HepG2 (cell line): ENCODE measurements around the gene GK. TPM values are rescaled to one million over a fixed set of nuclear protein-coding genes. Genes with fewer than 3 reads are reported as not detected.

ENCODE experiments used
- AHR ChIP-seq: IDR thresholded peaks from 2 replicates; pipeline ENCODE4 v1.6.1; 2018; ENCODE audit warnings: missing genetic modification reagents, missing compliant biosample characterization
- BORCS8-MEF2B ChIP-seq: sonication (generic); formaldehyde crosslinking; IDR thresholded peaks from 2 replicates; pipeline ENCODE4 v1.8.0; 2022; ENCODE audit warnings: mild to moderate bottlenecking, missing genetic modification reagents
- DMAP1 ChIP-seq: IDR thresholded peaks from 2 replicates; pipeline ENCODE4 v1.6.1; 2016
- NBN ChIP-seq: fragments of 450-650 bp; conservative IDR thresholded peaks from 2 replicates; pipeline ENCODE4 v1.6.1; 2017
- NR3C1 ChIP-seq: sonication (generic); formaldehyde crosslinking; IDR thresholded peaks from 2 replicates; pipeline ENCODE4 v1.4.0; 2020; ENCODE audit warnings: missing genetic modification reagents
- ZBTB38 ChIP-seq: sonication (generic); formaldehyde crosslinking; IDR thresholded peaks from 2 replicates; pipeline ENCODE4 v1.5.1; 2020; ENCODE audit warnings: mild to moderate bottlenecking, missing genetic modification reagents
- ZIK1 ChIP-seq: sonication (generic); formaldehyde crosslinking; IDR thresholded peaks from 2 replicates; pipeline ENCODE4 v1.5.0; 2020; ENCODE audit warnings: mild to moderate bottlenecking, low read depth, missing genetic modification reagents, borderline replicate concordance
- ZMYM2 ChIP-seq: sonication (generic); formaldehyde crosslinking; IDR thresholded peaks from 2 replicates; pipeline ENCODE4 v1.8.0; 2022; ENCODE audit warnings: mild to moderate bottlenecking, missing genetic modification reagents
- ZNF749 ChIP-seq: sonication (generic); formaldehyde crosslinking; IDR thresholded peaks from 2 replicates; pipeline ENCODE4 v1.8.0; 2022; ENCODE audit warnings: mild to moderate bottlenecking, missing genetic modification reagents, moderate library complexity, borderline replicate concordance
- ZNF782 ChIP-seq: sonication (generic); formaldehyde crosslinking; IDR thresholded peaks from 2 replicates; pipeline ENCODE4 v1.4.0; 2020; ENCODE audit warnings: missing genetic modification reagents, mild to moderate bottlenecking, borderline replicate concordance
- polyA plus RNA-seq, 8 experiments: library from polyadenylated mRNA; depleted of rRNA in 3 of 8; stranded (reverse) in 7 of 8; unstranded in 1 of 8; fragments of >200 nt; fragmentation: Illumina TruSeq in 4 of 8; extraction: Trizol in 4 of 8; gene quantifications; 2 replicates each; pipeline versions ENCODE4 v1.2.1 to v1.2.3, GENCODE V29; 2011 to 2016; ENCODE audit warnings: low read depth in 4 of 8, missing spikeins in 1 of 8, mixed read lengths in 1 of 8; ENCODE audit not compliant: insufficient read depth in 1 of 8
- total RNA-seq, 5 experiments: library from RNA; depleted of rRNA; stranded (reverse); fragments of >200 nt; fragmentation: Illumina TruSeq; extraction: Trizol; gene quantifications; 2 replicates each; pipeline ENCODE4 v1.2.3, GENCODE V29; 2016; ENCODE audit warnings: low read depth in 1 of 5
- TF ChIP-seq, protein P1 (sequence below), 2 experiments: sonication (generic) in 1 of 2; formaldehyde crosslinking in 1 of 2; IDR thresholded peaks; 2 replicates each; pipeline versions ENCODE4 v1.6.1 to v1.9.0; 2014 to 2022; ENCODE audit warnings: antibody characterized with exemption in 1 of 2, borderline replicate concordance in 1 of 2, inconsistent platforms in 1 of 2, low read depth in 1 of 2, missing genetic modification reagents in 1 of 2
- TF ChIP-seq, protein P2 (sequence below): IDR thresholded peaks from 2 replicates; pipeline ENCODE4 v1.6.1; 2016; ENCODE audit warnings: missing genetic modification reagents, missing compliant biosample characterization
- TF ChIP-seq, protein P3 (sequence below): sonication (generic); formaldehyde crosslinking; IDR thresholded peaks from 2 replicates; pipeline ENCODE4 v1.4.0; 2020; ENCODE audit warnings: missing genetic modification reagents
- TF ChIP-seq, protein P4 (sequence below): sonication (generic); formaldehyde crosslinking; IDR thresholded peaks from 2 replicates; pipeline ENCODE4 v1.4.0; 2020; ENCODE audit warnings: missing genetic modification reagents, mild to moderate bottlenecking, borderline replicate concordance

GK gene
- total and polyA plus RNA-seq, 2 of the 13 experiments (the other 11 are each of a cell fraction or from before 2014, with no cell fraction given) = 64.2 to 265 TPM

DNA sequence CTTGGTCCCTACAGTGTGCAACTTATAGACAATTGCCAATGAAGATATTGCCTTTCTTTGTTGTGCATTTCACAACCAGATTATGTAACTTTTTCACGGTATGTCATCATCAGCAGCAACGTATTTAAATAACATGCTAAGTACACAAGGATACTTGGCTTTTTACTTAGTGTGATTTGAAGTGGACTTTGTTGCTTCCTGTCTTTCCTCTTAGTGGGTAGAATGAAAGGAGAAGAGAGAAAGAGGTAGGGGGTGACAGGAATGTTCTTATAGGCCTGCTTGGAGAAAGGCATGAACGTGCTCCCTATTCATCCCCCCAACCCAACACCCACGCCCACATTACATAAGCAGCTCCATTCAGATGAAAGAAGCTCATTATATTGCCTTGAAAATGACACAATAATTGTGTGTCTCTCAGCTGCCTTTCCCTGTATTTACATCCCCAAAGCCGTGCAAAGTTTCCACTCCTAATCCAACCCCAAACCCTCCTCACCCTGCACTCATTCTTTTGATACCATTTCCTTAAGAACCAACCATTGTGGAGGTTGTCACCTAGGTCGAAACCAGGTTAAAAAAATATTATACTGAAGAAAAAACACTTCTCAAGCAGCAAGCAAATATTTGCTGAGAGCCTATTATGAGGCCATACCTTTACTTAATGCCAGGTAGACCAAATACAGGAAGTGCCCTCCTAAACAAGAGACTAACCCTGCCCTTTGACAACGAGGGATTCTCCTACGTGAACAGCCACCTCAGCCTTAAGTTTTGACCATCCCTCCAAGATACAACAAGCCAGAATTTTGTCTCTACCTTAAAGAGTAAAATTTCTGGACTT is 25.2 kb upstream of the GK start (continued):
- TF ChIP-seq, protein P1, sequence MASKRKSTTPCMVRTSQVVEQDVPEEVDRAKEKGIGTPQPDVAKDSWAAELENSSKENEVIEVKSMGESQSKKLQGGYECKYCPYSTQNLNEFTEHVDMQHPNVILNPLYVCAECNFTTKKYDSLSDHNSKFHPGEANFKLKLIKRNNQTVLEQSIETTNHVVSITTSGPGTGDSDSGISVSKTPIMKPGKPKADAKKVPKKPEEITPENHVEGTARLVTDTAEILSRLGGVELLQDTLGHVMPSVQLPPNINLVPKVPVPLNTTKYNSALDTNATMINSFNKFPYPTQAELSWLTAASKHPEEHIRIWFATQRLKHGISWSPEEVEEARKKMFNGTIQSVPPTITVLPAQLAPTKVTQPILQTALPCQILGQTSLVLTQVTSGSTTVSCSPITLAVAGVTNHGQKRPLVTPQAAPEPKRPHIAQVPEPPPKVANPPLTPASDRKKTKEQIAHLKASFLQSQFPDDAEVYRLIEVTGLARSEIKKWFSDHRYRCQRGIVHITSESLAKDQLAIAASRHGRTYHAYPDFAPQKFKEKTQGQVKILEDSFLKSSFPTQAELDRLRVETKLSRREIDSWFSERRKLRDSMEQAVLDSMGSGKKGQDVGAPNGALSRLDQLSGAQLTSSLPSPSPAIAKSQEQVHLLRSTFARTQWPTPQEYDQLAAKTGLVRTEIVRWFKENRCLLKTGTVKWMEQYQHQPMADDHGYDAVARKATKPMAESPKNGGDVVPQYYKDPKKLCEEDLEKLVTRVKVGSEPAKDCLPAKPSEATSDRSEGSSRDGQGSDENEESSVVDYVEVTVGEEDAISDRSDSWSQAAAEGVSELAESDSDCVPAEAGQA (IDR thresholded peaks at IDR 0.05; ENCODE audit: low read depth) = no peak
- TF ChIP-seq, protein P1 (CRISPR knock-in tag; IDR thresholded peaks at IDR 0.05; ENCODE audit: borderline replicate concordance) = no peak
- no peak for TF ChIP-seq ZNF782 (CRISPR knock-in tag)
- no peak for TF ChIP-seq ZNF749
- TF ChIP-seq DMAP1 (CRISPR knock-in tag) = peak; percentile 56; the same call in 1 of the 2 replicates
- TF ChIP-seq, protein P2, sequence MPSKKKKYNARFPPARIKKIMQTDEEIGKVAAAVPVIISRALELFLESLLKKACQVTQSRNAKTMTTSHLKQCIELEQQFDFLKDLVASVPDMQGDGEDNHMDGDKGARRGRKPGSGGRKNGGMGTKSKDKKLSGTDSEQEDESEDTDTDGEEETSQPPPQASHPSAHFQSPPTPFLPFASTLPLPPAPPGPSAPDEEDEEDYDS (CRISPR knock-in tag) = peak; percentile 58; the same call in 1 of the 2 replicates
- no peak for TF ChIP-seq NR3C1 (CRISPR knock-in tag)
- no peak; the same call in 1 of the 2 replicates for TF ChIP-seq ZMYM2 (CRISPR knock-in tag)
- TF ChIP-seq, protein P3, sequence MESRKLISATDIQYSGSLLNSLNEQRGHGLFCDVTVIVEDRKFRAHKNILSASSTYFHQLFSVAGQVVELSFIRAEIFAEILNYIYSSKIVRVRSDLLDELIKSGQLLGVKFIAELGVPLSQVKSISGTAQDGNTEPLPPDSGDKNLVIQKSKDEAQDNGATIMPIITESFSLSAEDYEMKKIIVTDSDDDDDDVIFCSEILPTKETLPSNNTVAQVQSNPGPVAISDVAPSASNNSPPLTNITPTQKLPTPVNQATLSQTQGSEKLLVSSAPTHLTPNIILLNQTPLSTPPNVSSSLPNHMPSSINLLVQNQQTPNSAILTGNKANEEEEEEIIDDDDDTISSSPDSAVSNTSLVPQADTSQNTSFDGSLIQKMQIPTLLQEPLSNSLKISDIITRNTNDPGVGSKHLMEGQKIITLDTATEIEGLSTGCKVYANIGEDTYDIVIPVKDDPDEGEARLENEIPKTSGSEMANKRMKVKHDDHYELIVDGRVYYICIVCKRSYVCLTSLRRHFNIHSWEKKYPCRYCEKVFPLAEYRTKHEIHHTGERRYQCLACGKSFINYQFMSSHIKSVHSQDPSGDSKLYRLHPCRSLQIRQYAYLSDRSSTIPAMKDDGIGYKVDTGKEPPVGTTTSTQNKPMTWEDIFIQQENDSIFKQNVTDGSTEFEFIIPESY = no peak
- TF ChIP-seq, protein P4, sequence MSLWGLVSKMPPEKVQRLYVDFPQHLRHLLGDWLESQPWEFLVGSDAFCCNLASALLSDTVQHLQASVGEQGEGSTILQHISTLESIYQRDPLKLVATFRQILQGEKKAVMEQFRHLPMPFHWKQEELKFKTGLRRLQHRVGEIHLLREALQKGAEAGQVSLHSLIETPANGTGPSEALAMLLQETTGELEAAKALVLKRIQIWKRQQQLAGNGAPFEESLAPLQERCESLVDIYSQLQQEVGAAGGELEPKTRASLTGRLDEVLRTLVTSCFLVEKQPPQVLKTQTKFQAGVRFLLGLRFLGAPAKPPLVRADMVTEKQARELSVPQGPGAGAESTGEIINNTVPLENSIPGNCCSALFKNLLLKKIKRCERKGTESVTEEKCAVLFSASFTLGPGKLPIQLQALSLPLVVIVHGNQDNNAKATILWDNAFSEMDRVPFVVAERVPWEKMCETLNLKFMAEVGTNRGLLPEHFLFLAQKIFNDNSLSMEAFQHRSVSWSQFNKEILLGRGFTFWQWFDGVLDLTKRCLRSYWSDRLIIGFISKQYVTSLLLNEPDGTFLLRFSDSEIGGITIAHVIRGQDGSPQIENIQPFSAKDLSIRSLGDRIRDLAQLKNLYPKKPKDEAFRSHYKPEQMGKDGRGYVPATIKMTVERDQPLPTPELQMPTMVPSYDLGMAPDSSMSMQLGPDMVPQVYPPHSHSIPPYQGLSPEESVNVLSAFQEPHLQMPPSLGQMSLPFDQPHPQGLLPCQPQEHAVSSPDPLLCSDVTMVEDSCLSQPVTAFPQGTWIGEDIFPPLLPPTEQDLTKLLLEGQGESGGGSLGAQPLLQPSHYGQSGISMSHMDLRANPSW (CRISPR knock-in tag) = no peak
- TF ChIP-seq NBN = no peak
- no peak for TF ChIP-seq ZBTB38 (CRISPR knock-in tag)
- no peak for TF ChIP-seq ZIK1 (CRISPR knock-in tag)
- TF ChIP-seq AHR (CRISPR knock-in tag) = no peak
- no peak for TF ChIP-seq BORCS8-MEF2B (CRISPR knock-in tag)
